AG10803 (cell line): ENCODE results near the gene DEFB127.

Source experiments
- DNase-seq: peaks from one replicate; pipeline ENCODE4 v3.0.0; 2010; ENCODE audit warnings: low read depth
- H3K4me3 ChIP-seq: 2 replicates; pipeline ENCODE4 v1.5.1; 2011; ENCODE audit warnings: mild to moderate bottlenecking, low read length, control low read depth
- TF ChIP-seq, protein P1 (sequence below): conservative IDR thresholded peaks from 2 replicates; pipeline ENCODE4 v1.5.1; 2011; ENCODE audit warnings: mild to moderate bottlenecking, low read length, control low read depth, inconsistent platforms

The DEFB127 gene

DNA sequence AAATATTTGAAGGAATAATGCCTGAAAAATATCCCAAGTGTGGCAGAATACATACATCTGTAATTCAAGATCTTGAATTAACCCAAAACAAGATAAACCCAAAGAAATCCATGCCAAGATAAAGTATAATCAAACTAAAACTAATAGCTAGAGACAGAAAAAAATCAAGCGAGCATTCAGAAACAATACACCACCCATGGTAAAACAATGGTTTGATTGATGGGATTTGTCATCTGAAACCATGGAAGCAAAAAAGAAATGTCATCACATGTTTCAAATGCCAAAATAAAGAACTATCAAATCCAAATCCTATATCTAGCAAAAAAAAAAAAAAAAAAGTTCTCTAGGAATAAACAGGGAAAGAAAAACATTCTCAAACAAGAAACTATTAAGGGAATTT, 5.1 kb upstream of the DEFB127 start:
- no peak for DNase-seq
- no peak overlapping the region for H3K4me3 ChIP-seq
- TF ChIP-seq, protein P1, sequence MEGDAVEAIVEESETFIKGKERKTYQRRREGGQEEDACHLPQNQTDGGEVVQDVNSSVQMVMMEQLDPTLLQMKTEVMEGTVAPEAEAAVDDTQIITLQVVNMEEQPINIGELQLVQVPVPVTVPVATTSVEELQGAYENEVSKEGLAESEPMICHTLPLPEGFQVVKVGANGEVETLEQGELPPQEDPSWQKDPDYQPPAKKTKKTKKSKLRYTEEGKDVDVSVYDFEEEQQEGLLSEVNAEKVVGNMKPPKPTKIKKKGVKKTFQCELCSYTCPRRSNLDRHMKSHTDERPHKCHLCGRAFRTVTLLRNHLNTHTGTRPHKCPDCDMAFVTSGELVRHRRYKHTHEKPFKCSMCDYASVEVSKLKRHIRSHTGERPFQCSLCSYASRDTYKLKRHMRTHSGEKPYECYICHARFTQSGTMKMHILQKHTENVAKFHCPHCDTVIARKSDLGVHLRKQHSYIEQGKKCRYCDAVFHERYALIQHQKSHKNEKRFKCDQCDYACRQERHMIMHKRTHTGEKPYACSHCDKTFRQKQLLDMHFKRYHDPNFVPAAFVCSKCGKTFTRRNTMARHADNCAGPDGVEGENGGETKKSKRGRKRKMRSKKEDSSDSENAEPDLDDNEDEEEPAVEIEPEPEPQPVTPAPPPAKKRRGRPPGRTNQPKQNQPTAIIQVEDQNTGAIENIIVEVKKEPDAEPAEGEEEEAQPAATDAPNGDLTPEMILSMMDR, result no peak

DNA sequence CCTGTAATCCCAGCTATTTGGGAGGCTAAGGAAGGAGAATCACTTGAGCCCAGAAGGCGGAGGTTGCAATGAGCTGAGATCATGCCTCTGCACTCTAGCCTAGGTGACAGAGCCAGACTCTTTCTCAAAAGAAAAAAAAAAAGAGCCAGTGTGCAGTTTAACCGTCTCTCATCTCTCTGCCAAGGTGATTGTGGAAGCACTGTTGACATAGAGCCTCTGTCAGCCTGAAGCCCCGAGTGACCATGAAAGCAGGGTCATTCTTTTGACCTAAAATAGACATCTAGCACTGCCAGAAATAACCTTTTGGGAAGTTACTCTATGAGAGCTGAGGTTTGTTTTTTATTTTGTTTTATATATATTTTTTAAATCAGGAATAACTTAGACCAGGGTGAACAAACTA, 7.4 kb downstream of the DEFB127 start:
- no peak for DNase-seq
- TF ChIP-seq, protein P1, result no peak
- H3K4me3 ChIP-seq, result no peak overlapping the region

DNA sequence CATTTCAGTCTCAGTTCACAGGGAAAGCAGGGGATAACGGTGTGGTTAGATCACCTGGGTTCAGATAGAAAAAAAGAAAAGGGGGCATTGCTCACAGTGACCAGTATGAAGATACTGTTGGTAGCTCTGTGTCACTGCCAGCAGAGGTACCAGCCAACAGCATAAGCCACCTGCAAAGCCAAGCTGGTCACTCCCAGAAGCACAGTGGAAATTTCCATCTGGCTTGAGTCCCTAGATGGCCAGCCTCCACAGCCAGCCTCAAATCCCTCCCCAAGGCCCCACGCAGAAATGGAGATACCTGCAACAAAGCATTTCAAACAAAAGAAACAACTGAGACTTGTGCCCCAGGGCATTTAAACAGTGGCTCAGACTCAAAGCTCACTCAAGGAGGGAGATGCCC, 11.6 kb downstream of the DEFB127 start:
- no peak overlapping the region for H3K4me3 ChIP-seq
- no peak for DNase-seq
- TF ChIP-seq, protein P1, result no peak

DNA sequence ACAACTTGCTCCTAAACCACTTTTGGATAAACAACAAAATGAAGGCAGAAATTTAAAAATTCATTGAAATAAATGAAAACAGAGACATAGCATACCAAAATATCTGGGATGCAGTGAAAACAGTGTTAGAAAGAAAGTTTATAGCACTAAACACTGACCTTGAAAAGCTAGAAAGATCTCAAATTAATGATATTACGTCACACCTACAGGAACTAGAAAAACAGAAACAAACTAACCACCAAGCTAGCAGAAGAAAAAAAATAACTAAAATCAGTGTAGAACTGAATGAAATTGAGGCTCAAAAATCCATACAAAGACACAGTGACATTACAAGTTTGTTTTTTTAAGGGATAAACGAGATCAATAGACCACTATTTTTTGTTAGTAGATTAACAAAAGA, 27.0 kb downstream of the DEFB127 start:
- DNase-seq, result no peak
- no peak overlapping the region for H3K4me3 ChIP-seq
- TF ChIP-seq, protein P1, result no peak

DNA sequence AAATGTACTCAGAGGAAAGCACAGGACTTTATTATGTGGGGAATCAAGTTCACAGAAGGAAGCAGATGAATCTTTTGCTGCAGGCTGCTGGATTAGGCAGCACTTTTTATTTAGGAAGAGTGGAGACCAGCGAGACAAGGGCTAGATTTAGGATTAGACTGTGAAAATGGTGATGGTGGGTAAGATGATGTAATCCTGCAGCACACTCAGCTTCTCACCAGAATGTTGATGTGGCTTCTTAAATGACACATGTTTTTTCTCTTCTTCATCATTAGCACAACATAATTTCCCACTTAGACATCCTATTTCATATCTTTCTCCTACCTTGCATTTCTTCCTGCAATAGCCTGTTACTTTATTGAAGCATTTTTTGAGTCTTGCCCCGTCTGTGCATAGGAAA, 30.5 kb downstream of the DEFB127 start:
- no peak overlapping the region for H3K4me3 ChIP-seq
- TF ChIP-seq, protein P1, result no peak
- no peak for DNase-seq

DNA sequence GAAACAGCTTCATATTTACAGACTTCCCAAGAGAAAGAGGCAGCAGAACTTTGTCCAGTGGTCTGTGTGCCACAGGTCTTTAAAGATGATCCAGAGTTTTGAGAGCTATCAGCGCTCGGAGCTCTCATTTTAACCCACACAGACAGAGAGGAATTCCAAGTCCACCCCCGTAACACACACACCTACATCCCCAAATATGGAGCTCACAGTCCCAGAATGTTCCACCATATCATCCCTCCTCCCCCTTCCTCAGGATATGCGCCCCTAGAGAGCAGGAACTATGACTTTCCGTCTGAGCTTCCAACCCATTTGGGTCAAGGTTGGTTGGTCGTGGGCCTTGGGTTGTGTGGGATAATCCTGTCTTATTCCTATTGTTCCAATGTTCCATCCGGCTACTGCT, 32.4 kb downstream of the DEFB127 start, which contains the start of gene DEFB128:
DEFB128 (minus strand) TSS at position 101 of the 400 bp plus-strand sequence; CDS start at position 13, 88 bp downstream.
- TF ChIP-seq, protein P1, result no peak
- DNase-seq, result no peak
- H3K4me3 ChIP-seq, result no peak within 1 kb of the TSS

DNA sequence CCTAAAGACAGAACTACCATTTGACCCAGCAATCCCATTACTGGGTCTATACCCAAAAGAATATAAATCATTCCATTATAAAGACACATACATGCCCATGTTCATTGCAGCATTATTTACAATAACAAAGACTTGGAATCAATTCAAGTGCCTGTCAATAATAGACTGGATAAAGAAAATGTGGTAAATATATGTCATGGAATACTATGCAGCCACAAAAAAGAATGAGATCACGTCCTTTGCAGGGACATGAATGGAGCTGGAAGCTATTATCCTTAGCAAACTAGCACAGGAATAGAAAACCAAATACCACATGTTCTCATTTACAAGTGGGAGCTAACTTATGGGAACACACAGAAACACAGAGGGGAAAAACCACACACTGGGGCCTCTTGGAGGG, 41.0 kb downstream of the DEFB127 start:
- H3K4me3 ChIP-seq, result no peak overlapping the region
- DNase-seq, result no peak
- TF ChIP-seq, protein P1, result no peak
